ENCODE measurements around the gene FBXW7.
A peak's percentile ranks its signal among the peaks of the same experiment; 100 is the strongest.
"Not testable (repeated sequence)": the region's sequence is repeated elsewhere in the genome, so short reads cannot be mapped to it uniquely, and the experiment has no call there.

FBXW7 gene

DNA sequence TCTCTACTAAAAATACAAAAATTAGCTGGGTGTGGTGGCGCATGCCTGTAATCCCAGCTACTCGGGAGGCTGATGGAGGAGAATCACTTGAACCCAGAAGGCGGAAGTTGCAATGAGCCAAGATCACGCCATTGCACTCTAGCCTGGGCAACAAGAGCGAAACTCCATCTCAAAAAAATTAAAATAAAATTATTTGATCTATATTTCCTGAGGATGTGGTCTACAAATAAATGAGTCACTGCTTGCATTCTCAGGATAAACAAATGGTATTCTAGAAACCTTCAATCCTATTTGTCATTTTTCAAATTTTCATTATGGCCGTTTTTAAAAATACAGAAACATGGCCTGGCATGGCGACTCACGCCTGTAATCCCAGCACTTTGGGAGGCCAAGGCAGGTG lies 8.6 kb upstream of the FBXW7 start:
- DNase-seq = not testable (repeated sequence)

DNA sequence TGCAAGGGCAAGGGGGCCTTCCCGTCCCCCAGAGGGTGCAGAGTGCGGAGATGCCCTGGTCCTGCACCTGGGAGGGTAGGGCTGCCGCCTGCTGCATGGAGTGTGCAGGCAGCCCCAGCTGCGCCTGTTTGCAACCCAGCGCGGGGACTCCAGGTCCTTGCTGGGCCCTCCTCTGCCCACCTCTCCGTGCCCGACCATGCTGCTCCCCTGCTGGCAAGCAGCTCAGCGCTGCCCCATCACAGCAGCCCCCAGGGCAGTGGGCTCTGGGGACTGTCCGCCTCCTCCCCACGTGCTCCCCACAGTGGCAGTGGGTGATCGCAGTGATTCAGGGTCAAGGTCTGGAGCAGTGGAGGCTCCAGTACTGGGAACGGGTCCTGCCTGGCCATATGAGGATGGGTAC lies 5.0 kb upstream of the FBXW7 start:
- no peak for DNase-seq

DNA sequence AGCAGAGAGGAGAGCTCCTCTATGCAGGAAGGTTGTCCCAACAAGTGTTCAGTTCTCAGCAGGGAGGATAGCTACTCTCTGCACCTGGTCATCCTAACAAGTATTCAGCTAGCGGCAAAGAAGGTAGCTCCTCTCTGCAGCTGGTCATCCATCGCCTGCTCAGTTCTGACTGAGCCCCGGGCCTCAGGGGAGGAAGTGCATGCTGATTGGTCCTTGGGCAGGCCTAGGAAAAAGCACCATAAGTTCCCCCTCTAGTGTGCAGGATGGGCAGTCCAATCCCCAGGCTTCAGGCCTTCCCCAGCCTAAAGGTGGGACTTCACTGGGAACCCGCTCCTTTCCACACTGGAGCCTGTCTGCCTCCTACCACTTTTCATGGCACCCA lies 4.4 kb upstream of the FBXW7 start:
- no peak for DNase-seq

DNA sequence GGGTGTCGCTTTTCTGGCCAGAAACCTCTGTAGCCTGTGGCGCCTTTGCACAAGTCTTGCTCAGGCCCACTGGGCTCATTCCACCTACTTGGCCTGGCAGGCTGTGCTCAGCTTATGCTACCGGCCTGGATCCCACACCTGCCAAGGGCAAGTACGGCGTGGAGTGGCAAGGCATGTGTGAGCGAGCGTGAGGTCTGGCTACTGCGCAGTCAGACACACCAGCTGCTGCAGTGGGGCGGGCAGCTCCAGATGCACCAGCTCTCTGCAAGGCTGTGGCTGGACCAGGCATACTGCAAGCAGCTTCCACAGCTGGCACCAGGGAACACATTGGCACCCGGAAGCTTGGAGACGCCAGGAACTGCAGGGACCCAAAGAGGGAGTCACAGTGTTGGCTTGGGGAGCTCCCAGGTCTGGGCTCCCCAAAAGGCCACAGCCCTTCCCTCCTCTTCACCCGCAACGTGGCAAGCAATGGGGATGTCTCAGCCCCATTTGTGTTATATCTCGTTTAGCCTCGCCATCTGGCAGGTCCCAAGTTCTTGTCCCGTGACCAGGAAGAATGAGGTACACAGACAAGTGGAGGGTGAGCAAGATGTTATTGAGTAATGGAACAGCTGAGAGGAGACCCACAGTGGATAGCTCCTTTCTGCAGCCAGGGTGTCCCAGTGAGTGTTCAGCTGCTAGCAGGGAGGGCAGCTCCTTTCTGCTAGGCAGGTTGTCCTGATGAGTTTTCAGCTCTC lies 3.8 kb upstream of the FBXW7 start:
- DNase-seq = no peak

DNA sequence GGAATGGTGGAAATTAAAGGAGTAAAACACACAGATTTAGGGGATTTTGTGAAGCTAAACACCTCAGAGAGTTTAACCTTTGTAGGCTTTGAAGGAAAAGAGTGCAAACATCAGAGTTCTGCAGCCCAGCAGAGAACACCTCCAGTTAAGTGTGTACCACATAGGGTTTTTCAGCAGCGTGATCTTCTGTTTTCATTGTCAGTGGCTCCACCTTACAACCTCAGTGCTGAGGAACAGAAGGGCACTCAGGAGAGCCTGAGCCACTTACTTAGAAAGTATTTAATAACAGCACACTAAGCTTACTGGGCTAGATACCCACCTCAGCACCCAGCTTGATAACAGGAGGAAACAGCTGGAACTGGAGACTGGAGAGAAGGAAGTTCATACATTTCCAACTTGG lies 2.0 kb upstream of the FBXW7 start:
- DNase-seq = no peak

DNA sequence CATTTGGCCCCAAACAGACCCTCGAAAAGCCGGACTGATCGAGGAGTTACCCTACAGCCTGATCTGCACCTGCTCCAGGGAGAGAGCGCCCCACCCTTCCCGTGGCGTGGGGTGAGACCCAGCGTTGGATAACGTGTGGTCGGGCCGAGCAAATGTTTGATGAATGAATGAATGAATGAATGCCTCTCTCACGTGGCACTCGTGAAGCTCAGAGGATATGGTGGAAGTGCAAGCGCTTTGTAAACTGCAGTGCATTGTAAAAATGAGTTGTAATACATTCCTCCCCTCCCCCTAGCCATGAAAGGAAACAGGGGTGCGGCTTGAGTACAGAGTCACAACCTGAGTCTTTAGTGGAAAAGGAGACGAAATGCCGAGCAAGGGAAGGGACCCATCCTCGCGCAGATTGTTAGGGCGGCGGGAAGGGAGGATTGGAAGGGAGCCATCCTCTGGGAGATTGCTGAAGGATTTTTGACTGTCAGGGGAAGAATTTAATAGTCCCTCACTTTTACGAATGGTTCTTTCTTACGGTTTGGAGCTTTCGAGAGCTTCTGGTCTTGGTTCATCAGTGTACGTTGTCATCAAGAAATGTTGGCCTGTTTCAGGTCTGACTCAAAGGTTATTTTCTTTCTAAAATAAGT lies 772 bp upstream of the FBXW7 start:
- peak; percentile 81 for DNase-seq

DNA sequence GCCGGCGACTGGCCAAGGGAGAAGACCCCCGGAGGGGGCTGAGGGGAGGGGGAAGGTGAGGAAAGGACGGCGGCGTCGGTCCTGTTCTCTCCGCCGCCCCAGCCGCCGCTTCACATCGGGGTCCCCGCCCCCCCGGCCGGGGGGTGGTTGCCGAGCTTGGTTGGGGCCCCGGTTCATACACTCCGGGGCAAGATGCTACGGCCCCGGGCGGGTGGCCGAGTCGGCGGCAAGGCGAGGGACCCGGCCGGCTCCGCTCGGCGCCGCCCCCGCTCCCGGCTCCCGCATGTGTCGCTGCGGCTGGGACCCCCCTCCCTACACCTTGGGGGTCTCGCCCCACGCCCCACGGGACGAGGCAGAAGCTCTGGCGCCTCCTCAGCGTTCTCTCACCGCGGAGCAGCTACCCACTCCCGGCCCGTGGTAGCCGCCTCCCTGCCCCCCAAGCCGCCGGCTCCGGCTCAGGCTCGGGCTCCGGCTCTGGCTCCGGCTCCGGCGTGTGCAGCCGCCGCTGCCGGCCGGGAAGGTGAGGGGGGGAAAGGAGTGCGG lies 461 bp downstream of the FBXW7 start:
- DNase-seq = peak; percentile 16

DNA sequence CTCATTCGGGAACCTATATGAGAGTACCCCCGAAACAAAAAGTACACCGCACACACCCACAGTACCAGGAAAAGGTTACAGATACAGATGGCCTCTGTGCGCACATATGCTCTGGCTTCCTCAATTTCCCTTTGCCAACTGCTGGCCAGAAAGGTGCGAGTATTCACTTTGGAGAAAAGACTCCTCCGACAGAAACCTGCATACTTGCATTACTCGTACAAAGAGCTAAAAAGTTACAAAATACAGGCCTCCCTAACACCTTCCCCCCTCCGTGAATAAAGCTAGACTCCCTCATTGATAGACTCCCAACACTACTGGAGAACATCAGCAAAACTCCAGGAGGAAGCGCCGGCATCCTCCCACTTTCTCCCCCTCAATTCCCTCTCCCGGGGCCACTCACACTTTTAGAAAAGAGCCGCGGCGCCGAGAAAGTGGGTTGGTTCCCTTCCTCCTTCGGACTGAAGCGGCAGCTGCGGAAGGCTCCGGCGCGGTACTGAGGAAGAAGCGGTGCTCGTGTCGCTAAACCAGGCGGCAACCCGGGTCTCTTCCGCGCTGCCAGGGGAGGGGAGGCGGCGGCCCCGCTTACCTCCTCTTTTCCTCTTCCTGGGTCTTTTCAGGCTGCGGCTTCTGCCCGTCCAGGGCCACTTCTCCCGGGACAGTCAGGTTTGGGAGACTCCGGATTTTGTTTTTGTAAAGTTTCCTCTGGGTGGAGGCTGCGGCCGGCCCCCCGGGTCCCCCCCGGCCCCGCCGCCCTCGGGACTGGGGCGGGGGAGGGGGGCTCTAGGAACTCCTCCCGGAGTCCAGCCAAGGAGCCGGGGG lies 1.1 kb downstream of the FBXW7 start:
- DNase-seq = peak; percentile 53

DNA sequence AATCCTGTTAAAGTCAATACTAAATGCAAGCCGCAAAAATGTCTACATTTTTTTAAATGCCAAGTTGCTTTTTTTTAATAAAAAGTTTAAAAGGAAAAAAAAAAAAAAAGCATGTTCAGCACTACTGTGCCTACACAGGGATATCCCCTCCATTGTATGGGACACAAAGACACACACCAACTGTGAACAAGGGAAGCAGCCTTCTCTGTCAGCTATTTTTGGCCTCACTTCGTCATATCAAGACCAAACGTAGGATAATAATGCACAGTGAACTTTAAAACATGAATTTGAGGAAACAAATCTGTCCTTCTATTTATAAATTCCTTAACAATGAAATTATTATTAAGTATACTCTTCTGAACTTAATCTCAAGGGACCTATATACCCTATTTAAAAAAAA lies 4.4 kb downstream of the FBXW7 start:
- DNase-seq = no peak

DNA sequence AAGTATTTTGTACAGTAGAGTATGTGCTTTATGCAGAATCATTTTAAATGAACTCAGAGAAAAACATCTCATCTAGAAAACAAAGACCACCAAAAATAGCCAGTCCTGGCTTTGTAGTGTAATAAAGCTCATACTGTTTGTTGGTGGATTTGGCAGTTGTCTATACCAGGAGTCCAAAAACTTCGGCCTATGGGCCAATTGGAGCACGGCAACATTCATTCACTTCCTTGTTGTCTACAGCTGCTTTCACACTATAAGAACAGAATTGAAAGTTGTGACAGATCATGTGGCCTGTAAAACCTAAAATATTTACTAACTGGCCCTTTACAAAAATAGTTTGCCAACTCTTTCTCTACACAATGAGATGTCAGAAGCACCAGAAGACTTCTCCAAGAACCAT lies 5.3 kb downstream of the FBXW7 start:
- DNase-seq = no peak

DNA sequence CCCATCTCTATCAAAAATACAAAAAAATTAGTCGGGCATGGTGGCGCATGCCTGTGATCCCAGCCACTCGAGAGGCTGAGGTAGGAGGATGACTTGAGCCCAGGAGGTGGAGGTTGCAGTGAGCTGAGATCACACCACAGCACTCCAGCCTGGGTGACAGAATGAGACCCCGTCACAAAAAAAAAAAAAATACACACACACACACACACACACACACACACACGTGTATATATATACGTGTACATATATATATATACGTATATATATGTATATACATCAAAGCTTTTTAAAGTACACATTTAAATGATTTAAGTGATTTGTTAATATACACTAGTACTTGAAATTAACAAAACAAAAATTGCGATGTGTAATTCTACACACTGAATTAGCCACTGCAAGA lies 6.0 kb downstream of the FBXW7 start:
- no peak for DNase-seq

DNA sequence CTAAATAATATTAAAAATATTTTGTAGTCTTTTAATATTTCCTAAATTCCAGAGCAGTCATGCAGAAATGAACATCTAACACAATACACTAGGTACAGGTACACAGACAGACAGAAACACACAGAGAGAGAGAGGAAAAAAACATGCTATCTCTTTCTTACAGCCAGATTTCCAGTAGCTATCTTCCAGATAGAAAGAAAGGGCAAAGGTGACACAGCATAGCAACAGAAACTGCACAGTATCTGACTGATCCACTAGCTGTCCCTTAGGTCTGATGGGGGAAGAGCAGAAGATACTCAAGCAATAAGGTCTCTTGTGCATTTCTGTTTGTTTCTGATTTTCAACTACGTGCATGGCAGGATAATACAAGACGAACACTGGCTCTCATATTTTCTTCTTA lies 7.8 kb downstream of the FBXW7 start:
- DNase-seq = no peak

DNA sequence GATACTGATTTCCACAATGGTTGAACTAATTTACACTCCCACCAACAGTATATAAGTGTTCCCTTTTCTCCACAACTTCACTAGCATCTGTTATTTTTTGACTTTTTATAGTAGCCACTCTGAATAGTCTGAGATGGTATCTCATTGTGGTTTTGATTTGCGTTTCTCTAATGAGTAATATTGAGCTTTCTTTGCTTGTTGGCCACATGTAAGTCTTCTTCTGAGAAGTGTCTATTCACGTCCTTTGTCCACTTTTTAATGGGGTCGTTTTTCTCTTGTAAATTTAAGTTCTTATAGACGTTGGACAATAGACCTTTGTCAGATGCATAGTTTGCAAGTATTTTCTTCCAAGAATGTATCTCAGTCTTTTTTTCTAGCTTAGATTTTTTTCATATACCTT lies 10.0 kb downstream of the FBXW7 start:
- peak; percentile 35 for DNase-seq

DNA sequence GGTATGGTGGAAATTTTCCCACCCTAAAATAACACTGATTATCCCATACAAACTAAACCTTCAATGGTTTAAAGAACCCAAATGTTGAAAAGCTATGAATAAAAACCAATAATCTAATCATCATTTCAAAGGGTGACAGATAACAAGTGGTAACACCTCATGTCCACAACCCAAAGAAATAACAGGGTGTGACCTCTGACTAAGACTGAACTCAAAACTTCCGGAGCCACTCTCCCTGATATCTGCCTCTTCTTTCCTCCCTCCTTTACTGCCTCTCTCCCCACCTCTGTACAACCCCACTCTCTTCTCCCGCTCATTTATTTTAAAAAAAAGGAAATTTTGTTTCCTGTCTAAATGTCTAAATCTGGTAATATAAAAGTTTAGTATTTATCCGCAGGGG lies 11.5 kb downstream of the FBXW7 start:
- peak; percentile 39 for DNase-seq

DNA sequence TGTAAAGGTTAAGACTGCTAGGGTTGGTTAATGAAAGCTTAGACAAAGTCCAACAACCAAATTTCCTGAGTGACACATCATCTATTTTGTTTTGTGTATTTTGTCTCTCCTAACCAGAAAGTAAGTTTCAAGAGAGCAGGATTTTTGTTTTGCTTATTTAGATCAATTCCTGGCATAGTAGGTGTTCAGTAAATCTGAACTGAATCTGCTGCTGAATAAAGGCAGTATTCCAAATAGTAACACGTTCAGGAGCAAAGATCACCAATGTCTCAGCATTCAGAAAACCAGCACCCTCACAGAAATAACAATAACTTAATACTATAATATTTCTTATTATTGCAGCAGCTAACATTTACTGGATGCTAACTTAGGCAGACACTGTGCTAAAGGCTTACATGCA lies 12.2 kb downstream of the FBXW7 start:
- DNase-seq = no peak

DNA sequence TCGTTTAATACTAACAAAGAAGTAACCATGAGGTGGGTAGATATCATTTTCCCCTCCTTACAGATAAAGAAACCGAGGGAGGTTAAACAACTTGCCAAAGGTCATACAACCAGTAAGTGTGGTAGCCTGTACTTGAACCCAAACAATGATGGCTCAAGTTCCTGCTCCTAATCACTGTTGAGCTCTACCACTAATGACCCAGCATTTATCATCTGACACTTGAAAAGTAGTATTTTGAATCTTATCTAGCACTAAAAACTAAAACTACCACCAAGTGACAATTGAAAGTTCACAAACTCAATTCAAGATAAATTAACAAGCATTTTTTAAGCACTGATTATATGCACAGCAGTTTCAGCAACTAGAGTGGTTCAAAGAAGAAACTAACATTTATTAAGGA lies 13.1 kb downstream of the FBXW7 start:
- DNase-seq = no peak

DNA sequence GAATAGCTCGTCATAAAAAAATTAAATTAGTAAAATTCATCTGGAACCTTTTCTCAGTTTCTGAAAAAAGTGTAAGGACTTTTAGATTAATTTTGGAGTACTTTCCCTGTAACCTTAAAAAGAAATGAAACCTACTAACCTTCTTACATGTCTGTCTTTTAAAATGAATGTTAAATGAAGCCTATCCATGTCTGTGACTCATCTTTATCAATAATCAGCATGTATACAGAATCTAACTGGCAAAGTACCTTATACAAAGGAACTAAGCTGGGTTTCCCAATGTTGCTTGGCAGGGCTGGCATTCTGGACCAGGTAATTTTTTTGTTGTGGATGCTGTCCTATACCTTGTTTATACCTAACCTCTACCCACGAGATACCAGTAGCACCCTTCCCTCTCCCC lies 13.6 kb downstream of the FBXW7 start:
- DNase-seq = no peak

DNA sequence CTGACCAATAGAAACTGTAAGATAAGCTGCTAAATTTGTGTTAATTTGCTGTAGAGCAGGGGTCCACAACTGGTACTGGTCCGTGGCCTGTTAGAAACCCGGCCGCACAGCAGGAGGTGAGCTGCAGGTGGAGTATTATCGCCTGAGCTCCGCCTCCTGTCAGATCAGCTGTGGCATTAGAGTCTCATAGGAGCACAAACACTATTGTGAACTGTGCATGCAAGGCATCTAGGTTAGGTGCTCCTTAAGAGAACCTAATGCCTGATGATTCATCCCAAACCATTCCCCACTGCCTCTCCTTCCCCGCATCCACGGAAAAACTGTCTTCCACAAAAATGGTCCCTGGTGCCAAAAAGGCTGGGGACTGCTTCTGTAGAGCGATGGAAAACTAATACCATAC lies 19.7 kb downstream of the FBXW7 start:
- DNase-seq = no peak

DNA sequence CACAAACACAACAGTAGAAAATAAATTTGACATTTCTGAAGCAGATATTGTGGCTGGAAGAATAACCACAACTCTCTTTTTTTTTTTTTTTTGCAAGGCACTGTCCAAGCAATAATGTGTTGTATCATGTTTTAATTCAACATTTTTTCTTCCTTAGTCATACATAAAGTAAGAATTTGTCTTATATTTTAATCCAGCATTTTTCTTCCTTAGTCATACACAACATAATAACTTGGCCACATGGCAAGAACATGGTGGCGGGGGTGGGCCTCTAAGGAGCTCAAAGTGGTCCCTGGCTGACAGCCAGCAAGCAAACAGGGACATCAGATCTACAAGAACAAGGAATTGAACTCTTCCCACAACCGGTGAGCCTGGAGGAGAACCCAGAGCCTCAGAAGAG lies 20.2 kb downstream of the FBXW7 start:
- no peak for DNase-seq

DNA sequence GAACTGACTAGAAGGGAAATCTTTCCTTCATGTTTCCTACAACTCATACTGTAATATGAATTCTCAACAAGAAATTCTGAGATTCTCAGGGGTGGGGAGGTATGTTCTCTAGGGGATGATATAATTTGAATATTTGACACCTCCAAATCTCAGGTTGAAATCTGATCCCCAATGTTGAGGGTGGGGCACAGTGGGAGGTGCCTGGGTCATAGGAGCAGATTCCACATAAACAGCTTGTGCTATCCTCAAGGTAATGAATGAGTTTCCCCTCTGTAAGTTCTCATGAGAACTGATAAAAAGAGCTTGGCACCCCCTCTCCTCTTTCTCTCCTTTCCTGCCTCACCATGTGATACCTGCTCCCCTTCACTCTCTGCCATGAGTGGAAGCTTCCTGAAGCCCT lies 21.5 kb downstream of the FBXW7 start:
- no peak for DNase-seq

DNA sequence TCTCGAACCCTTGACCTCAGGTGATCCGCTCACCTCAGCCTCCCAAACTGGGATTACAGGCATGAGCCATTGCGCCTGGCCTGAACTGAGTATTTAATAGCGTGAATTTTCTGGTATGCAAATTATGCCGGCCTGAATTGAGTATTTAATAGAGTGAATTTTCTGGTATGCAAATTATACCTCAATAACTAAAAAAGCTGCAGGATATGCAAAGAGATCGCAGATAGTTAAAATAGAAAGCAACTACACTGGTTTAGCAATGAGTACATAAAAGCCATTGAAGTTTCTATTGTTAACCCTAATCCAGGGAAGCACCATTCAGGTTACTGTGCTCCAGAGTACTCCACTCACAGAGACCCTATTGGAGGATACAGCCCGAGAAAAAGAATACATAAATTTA lies 22.8 kb downstream of the FBXW7 start:
- no peak for DNase-seq

DNA sequence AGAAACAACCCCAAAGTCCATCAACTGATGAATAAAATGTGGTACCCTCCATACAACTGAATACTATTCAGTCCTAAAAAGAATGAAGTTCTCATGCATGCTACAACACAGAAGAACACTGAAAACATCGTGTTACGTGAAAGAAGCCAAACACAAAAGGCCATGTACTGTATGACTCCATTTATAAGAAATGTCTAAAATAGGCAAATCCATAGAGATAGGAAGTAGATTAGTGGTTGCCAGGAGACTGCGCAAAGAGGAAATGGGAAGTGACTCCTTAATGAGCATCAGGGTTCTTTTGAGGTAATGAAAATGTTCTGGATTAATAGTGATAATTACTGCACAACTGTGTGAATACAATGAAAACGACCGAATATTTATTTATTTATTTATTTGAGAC lies 23.4 kb downstream of the FBXW7 start:
- DNase-seq = no peak

DNA sequence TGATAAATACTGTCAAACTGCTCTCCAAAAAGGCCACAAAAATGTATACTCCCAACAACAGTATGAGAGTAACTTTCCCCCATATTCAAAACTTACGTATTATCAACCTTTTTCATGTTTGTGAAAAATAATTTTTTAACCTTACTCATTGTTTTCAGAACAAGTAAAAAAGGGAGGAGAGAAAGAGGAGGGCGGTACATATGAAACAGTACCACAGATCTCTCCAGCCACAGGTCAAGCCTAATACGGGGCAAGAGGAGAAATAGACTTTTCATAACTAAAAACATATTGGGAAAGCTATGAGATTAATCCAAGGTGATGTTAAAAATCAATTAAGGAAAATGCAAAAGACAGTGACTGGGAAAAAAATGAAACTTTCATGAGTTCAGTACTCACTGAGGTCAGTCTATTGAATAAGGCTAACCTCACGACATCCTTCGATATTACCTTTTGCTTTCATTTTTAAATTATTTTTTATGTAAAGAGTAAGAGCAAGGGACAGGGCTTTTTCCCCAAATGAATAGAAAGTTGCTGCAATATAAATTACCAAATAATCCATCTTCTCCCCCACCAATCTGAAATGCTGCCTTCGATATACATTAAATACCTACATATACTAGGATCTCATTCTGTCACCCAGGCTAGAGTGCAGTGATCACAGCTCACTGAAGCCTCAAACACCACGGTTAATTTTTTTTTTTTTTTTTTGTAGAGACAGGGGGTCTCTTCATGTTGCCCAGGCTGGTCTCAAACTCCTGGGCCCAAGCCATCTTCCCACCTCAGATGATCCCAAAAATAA lies 25.3 kb downstream of the FBXW7 start:
- DNase-seq = no peak
